Ramos (cell line): ENCODE measurements around the gene SLIT3.
"Not testable (repeated sequence)": the region's sequence is repeated elsewhere in the genome, so short reads cannot be mapped to it uniquely, and the experiment has no call there.

Experiments
- in situ Hi-C: fragments of 300-500 bp; cut with MboI; formaldehyde crosslinking; loops from one replicate; pipeline ENCODE4 v1.14.3; 2022; ENCODE audit warnings: low sequenced_read_pairs; ENCODE audit not compliant: unreplicated experiment

The SLIT3 gene

GRCh38 chr5:169229342-169229892 lies 71.5 kb downstream of the SLIT3 start:
- in situ Hi-C loops = no loop called here

DNA sequence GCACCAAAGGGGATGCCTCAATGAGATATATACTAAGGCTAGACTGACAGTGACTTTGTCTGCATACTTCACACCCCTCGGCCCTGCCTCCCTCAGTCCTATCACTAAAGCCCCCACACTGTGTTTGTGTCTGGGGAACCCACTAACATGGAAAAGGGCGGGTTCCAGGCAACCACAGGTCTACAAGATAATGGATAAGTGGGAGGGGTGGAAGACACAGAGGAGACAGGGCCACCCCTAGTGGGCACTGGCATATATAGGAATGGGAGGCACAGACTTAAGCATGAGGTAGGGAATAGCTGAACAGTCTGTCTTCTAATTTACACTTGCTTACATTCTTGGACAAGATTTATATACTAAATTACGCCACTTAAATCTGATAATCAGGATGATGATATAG lies 74.0 kb downstream of the SLIT3 start:
- in situ Hi-C loops = no loop called here

- in situ Hi-C loops = no loop called here
Observed at GRCh38 chr5:169225830-169226356, 75.0 kb downstream of the SLIT3 start.

DNA sequence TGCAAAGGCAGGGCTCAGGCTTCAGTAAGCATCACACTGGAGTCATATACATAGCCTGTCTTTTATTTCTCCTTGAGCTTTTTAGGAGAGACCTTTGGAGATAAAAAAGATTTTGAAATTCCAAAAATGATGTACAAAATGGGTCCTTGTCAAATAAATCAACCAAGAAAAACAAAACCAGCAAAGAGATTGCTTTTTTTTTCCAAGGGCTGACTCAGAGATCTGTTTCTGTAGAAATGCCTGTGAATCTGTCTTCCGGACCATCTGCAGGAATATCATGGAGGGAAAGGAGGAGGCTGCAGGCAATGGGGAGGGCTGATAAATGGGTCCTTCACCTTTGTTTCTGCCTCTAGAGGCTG lies 77.4 kb downstream of the SLIT3 start:
- in situ Hi-C loops = no loop called here

GRCh38 chr5:169222934-169223594 lies 77.9 kb downstream of the SLIT3 start:
- in situ Hi-C loops = no loop called here

- in situ Hi-C loops = no loop called here
Observed at GRCh38 chr5:169221519-169221918, 79.4 kb downstream of the SLIT3 start.

DNA sequence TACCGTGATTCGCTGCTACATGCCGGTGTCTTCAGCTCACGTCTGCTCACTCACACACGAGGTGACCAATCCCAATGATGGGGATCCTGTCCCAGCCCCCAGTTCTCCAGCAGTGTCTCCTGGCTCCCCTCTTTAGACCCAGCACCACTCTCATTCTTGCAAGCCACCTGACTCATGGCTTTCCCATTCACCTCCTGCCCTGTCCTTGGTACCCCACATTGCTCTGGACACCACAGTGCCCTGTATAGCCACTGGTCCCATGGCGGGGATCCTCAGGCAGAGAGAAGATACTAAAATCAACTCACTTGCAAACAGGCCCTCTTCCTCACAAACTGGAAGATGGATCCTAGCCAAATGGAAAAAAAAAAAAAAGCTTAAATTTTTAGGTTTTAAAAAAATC lies 81.0 kb downstream of the SLIT3 start:
- in situ Hi-C loops = no loop called here

DNA sequence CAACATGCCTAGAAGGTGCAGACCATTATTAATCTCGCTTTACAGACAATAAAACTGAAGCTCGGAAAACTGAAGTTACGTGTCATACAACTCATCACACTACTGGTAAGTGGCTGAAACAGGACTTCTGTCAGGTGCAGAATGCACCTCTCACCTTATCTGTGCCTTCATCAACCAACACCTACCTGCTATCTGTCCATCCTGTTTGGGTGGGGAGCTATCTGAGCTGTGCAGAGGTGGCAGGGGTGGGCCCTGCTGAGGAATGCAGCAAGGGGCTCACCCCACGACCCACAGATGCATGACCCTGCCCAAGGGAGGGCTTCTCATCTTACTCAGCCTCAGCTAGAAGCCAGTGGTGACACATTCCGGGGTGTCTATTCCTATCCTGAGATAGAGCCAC lies 81.6 kb downstream of the SLIT3 start:
- in situ Hi-C loops = no loop called here

- in situ Hi-C loops = no loop called here
Observed at GRCh38 chr5:169218861-169219260, 82.1 kb downstream of the SLIT3 start.

DNA sequence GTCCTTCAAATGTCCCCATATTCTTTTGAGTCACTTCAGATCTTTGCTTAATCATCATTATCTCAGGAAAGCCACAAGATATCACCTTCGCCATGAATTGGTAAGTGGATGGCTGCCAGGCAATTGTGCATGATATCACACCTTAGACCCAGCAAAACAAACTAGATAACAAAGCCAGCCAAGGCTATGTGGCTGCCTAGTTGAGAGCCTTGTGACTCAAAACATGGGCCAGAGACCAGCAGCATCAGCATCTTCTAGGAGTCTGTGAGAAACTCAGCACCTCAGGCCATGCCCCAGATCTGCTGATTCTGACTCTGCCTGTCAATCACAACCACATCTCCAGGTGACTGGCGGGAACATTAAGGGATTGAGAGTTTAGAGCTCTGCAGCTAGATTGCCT lies 82.8 kb downstream of the SLIT3 start:
- in situ Hi-C loops = no loop called here

DNA sequence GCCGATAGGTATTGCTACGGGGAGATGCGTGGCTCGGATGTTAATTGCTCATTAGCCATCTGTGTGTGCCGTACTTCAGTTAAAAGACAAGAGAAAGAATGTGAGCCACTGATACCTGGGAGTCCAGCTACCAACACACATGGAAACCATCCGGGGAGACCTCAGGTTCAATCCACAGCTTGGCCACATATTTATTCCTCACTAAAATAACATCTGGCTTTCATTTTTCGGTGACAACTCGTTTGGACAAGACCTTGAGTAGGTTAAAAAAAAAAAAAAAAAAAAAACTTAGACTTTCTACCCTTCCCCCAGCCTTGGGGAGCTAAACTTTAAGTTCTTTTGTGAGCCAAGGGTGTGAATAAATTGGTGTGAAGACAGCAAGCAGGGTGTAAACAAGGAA lies 84.1 kb downstream of the SLIT3 start:
- in situ Hi-C loops = no loop called here

DNA sequence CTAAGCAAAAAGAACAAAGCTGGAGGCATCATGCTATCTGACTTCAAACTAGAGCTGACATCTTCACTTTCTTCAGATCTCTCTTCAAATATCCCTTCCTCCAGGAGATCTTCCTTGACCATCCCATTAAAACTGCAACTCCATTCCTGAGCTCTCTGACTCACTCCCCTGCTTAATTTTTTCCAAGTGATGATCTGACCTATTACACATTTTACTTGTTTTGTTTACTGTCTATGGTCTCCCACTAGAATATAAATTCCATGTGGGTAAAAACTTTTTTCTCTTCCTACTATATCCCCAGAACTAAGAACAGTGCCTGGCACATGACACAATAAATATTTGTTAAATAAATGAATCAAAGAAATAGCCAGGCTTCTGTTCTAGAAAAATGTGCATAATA lies 87.5 kb downstream of the SLIT3 start:
- in situ Hi-C loops = no loop called here

GRCh38 chr5:169211761-169212160 lies 89.2 kb downstream of the SLIT3 start:
- in situ Hi-C loops = not testable (repeated sequence)

GRCh38 chr5:169204788-169205400 lies 96.0 kb downstream of the SLIT3 start:
- in situ Hi-C loops = no loop called here

DNA sequence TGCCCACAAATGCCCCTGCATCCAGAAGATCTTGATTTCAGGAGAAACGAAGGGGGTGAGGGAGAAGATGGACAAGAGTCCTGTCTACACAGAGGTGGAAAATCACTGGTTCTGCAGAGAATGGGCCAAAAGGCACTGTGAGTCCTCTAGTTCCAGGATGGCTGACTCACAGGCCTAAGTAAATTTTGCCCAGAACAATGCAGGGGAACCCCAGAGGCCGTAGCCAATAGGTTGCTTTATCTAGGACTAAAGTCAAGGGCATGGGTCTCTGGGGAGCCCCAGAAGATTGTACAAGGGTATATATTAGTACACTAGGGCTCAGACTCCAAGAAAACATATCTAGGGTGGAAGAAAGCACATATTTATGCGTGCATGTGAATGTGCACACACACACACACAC lies 98.0 kb downstream of the SLIT3 start:
- in situ Hi-C loops = no loop called here

GRCh38 chr5:169201597-169201996 lies 99.3 kb downstream of the SLIT3 start:
- in situ Hi-C loops = no loop called here

DNA sequence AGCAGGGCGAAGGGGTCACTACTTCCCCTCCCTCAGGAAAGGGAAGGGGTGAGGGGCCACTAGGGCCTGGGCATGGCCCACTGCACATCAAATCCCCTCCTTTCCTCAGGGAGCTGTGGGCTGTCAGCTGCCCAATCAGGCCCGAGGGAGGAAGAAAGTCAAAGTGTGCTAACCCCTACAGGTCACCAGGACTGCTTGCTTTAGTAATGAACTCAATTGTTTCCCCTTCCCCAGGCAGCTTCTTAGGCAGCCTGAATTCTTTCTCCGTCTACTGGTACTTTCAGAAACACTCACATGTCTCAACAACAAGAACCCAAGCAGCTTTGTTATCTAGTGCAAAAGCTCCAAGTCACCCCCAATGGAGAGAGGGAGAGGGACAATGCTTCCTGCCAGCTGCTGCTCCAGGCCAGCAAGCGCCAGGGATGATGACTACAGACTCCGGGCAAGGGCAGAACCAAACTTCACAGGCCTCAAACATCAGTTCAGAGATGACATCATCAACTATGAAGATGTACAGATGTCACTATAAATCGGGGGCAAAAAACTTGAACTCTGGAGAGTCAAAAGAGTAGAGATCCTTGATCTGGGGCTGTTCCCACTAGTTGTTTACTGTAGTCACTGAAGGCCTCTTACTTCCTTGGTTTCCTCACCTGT lies 100.7 kb downstream of the SLIT3 start:
- in situ Hi-C loops = no loop called here

GRCh38 chr5:169197343-169197742 lies 103.6 kb downstream of the SLIT3 start:
- in situ Hi-C loops = no loop called here

DNA sequence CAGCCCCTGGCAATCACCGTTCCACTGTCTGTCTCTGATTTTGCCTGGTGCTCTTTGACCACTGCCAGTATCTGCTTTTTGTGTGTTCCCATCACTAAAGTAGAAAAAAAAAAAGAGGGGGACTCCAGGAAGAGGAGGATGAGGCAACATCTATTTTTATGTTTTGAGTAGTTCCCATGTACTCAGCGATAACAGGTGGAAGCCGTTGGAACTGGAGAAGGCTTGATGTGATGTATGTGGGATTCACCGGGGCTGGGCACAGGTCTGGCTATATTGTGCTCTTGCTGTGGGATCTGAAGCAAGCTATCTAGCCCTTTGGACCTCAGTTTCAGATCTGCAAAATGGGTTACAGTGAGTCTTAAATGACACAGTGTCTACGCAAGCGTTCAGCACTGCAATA lies 104.9 kb downstream of the SLIT3 start:
- in situ Hi-C loops = no loop called here

- in situ Hi-C loops = no loop called here
Observed at GRCh38 chr5:169195601-169196000, 105.3 kb downstream of the SLIT3 start.

- in situ Hi-C loops = no loop called here
Observed at GRCh38 chr5:169192536-169192935, 108.4 kb downstream of the SLIT3 start.
